Heart right ventricle (tissue), 16 donors: ENCODE measurements around the gene ADGRG6. TPM values are rescaled to one million over a fixed set of nuclear protein-coding genes. Genes with fewer than 3 reads are reported as not detected.

ENCODE experiments used
- ATAC-seq, 8 donors: fragments of 200-7000 bp; cut with Tn5 transposase; one replicate each; pipeline ENCODE4 v1.9.1; 2020; ENCODE audit warnings: mild to moderate bottlenecking in 8 of 8, moderate library complexity in 8 of 8, moderate number of reproducible peaks in 1 of 8
- DNase-seq, 2 donors: peaks; one replicate each; pipeline ENCODE4 v3.0.0-alpha.2; 2020
- H3K27ac ChIP-seq, 10 donors: fragments of 200-600 bp; sonication (generic) in 2 of 10; one replicate each; pipeline versions ENCODE4 v1.5.0 to v1.8.0; 2020 to 2022; ENCODE audit warnings: mild to moderate bottlenecking in 3 of 10
- H3K27me3 ChIP-seq, 7 donors: fragments of 200-600 bp; one replicate each; pipeline ENCODE4 v1.8.0; 2021 to 2022; ENCODE audit warnings: mild to moderate bottlenecking in 2 of 7
- H3K36me3 ChIP-seq, 9 donors: fragments of 200-600 bp; sonication (generic) in 1 of 9; one replicate each; pipeline versions ENCODE4 v1.5.0 to v1.8.0; 2020 to 2022; ENCODE audit warnings: mild to moderate bottlenecking in 2 of 9
- H3K4me1 ChIP-seq, 9 donors: fragments of 200-600 bp; sonication (generic) in 1 of 9; one replicate each; pipeline versions ENCODE4 v1.5.0 to v1.8.0; 2020 to 2022; ENCODE audit warnings: mild to moderate bottlenecking in 4 of 9
- H3K4me3 ChIP-seq, 10 donors: fragments of 200-600 bp; sonication (generic) in 2 of 10; one replicate each; pipeline versions ENCODE4 v1.5.0 to v1.8.0; 2020 to 2022; ENCODE audit warnings: mild to moderate bottlenecking in 7 of 10, moderate library complexity in 2 of 10
- H3K9me3 ChIP-seq, 11 donors: fragments of 200-600 bp in 10 of 11; sonication (generic) in 2 of 11; one replicate each; pipeline versions ENCODE4 v1.5.0 to v1.8.0; 2013 to 2022; ENCODE audit warnings: mild to moderate bottlenecking in 2 of 11, control low read depth in 1 of 11, moderate library complexity in 1 of 11
- CTCF ChIP-seq, 9 donors: fragments of 200-600 bp; sonication (generic) in 2 of 9; IDR thresholded peaks; one replicate each; pipeline versions ENCODE4 v1.5.0 to v1.8.0; 2021 to 2022; ENCODE audit warnings: antibody characterized with exemption in 9 of 9, mild to moderate bottlenecking in 5 of 9, moderate library complexity in 1 of 9
- WGBS, 2 donors: extraction: QIAGEN DNeasy Blood & Tissue Kit; methylation state at CpG; one replicate each; pipeline ENCODE4 v1.1.7; 2013; ENCODE audit warnings: inconsistent platforms in 1 of 2; 5-methylcytosine and 5-hydroxymethylcytosine counted together
- intact Hi-C, 10 donors: fragments of 100-400 bp; cut with DNase I; formaldehyde crosslinking; loops; one replicate each; pipeline versions ENCODE4 v1.11.1 to v1.14.2; 2022
- polyA plus RNA-seq, 2 donors: library from polyadenylated mRNA; stranded (reverse); fragments of 200-250 nt; gene quantifications; one replicate each; pipeline ENCODE4 v1.2.3, GENCODE V29; 2013
- total RNA-seq, 10 donors: library from RNA; stranded (reverse); fragmentation: NEBNext Ultra II Directional in 3 of 10; extraction: Animal tissue kit (Norgen Biotek cat#: 25700) in 3 of 10; gene quantifications; one replicate each; pipeline versions ENCODE4 v1.2.1 to v1.2.4, GENCODE V29; 2021 to 2023
- donor health status: Arrhythmogenic right ventricular cardiomyopathy.
- donor health status: ischemic (EF 13 %, LVEDD 7.1; RV severe dilation, severe dysfunction).
- donor health status: healthy with polysubstance abuse.
- donor health status: DM: no; HTN: yes; CAD: no.
- donor health status: DM: no; HTN: no; CAD: no.
- donor health status: ischemic (EF 25% LVEDD 6.9; RV normal size, moderate dysfunction).
- donor health status: ischemic (EF 25% LVEDD 5.7; RV mildly dilated, moderate dysfunction).
- donor health status: healthy.
- donor health status: DM: yes; HTN: yes; CAD: no.
- donor health status: Ischemic cardiomyopathy.
- donor health status: ischemic (EF 35%, LVEDD 5.7; RV mildly dilated, moderate dysfunction).
- donor health status: nonischemic (EF 11% LVEDD 7.7; RV severe dilation, severe dysfunction).
- donor health status: DM: yes; HTN: yes; CAD: no.
- donor health status: PGD.
- donor health status: ischemic (EF 29% LVEDD 5.4; RV normal size, mild dysfunction).
- donor health status: nonischemic (EF 23%, LVEDD 6.1; RV moderate dilation, normal function).

The ADGRG6 gene
- total and polyA plus RNA-seq, 12 donors = 0.93 to 5.9 (median 3.1) TPM

GRCh38 chr6:142443532-142443931 is 141.7 kb downstream of the ADGRG6 start:
- H3K4me1 ChIP-seq = no peaks in the 10 kb centered on the region
- H3K27ac ChIP-seq = no peak overlapping the region
- no peaks in the 10 kb centered on the region for H3K9me3 ChIP-seq
- WGBS, 2 donors = 87 to 100% methylated on average over 1 of the region's 1 CpG
- DNase-seq (no peak), ATAC-seq (no peak)
- no peaks in the 10 kb centered on the region for H3K36me3 ChIP-seq
- H3K27me3 ChIP-seq = no peaks in the 10 kb centered on the region
- H3K4me3 ChIP-seq = no peak overlapping the region
- intact Hi-C loops = no loop called here
- TF ChIP-seq CTCF (IDR thresholded peaks at IDR 0.05) = no peak

DNA sequence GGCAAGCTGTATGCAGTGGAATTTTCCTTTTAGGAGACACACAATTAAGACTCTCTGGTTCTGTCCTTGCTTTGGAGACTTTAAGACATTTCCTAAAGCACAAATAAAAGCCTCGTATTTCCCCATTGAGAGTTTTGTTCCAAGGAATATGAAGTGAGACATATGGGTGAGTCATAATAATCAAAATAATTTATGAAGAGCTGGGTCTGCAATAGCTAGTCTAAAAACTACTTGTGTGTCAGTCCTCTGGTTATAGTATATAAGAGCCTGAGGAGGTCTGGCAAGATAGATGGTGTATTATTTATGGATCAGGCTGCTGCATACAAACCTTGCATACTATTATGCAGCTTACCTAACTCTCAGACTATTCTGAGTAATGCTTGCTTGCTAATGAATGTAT is 142.6 kb downstream of the ADGRG6 start:
- Histone ChIP-seq H3K27ac (no peak overlapping the region), H3K27me3 (no peaks in the 10 kb centered on the region), H3K36me3 (no peaks in the 10 kb centered on the region), H3K4me1 (no peaks in the 10 kb centered on the region), H3K9me3 (no peaks in the 10 kb centered on the region), H3K4me3 (no peak overlapping the region)
- ATAC-seq (no peak), DNase-seq (no peak)
- no peak for TF ChIP-seq CTCF (IDR thresholded peaks at IDR 0.05)
- intact Hi-C loops = no loop called here
- WGBS, 2 donors = 74 to 80% methylated on average over 1 of the region's 1 CpG

DNA sequence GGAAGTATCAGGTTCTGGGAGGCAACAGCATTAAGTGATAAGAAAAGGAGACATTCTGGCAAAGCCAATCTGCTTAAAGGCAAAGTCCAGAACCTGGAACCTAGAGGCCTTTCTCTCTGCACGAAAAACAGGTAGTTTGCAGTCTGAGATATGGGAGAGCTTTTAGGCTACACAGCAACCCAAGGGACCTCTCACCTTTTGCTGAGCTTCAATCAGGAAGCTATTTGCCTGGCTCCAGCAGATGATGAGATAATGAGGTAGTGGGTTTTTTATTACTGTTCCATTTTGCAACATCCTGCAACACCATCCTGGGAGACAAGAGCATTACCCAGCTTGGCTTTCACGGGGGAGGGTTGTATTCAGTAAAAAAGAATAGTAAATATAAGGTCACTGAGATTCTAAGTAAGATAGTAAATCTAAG is 143.1 kb downstream of the ADGRG6 start:
- Histone ChIP-seq H3K9me3 (no peaks in the 10 kb centered on the region), H3K27me3 (no peaks in the 10 kb centered on the region), H3K4me3 (no peak overlapping the region), H3K4me1 (no peaks in the 10 kb centered on the region), H3K27ac (no peak overlapping the region), H3K36me3 (no peaks in the 10 kb centered on the region)
- DNase-seq (no peak), ATAC-seq (no peak)
- intact Hi-C loops = no loop called here
- TF ChIP-seq CTCF (IDR thresholded peaks at IDR 0.05) = no peak
- 55 to 63% methylated on average over 2 of the region's 2 CpGs for WGBS, 2 donors

GRCh38 chr6:142446168-142446567 is 144.4 kb downstream of the ADGRG6 start:
- Histone ChIP-seq H3K27me3 (no peaks in the 10 kb centered on the region), H3K9me3 (no peaks in the 10 kb centered on the region), H3K4me3 (no peak overlapping the region), H3K4me1 (no peaks in the 10 kb centered on the region), H3K36me3 (no peaks in the 10 kb centered on the region), H3K27ac (no peak overlapping the region)
- 91 to 94% methylated on average over 2 of the region's 2 CpGs for whole genome bisulfite sequencing, 2 donors
- TF ChIP-seq CTCF (IDR thresholded peaks at IDR 0.05) = no peak
- no peak for ATAC-seq
- no peak for DNase-seq
- intact Hi-C loops = no loop called here

- Histone ChIP-seq H3K27ac (no peak overlapping the region), H3K4me3 (no peak overlapping the region), H3K36me3 (no peaks in the 10 kb centered on the region), H3K27me3 (no peaks in the 10 kb centered on the region), H3K4me1 (no peaks in the 10 kb centered on the region), H3K9me3 (no peaks in the 10 kb centered on the region)
- WGBS, 2 donors = 91 to 92% methylated on average over 4 of the region's 4 CpGs
- intact Hi-C loops = no loop called here
- no peak for TF ChIP-seq CTCF (IDR thresholded peaks at IDR 0.05)
- DNase-seq (no peak), ATAC-seq (no peak)
Measured at GRCh38 chr6:142446576-142446975, 144.8 kb downstream of the ADGRG6 start.
